ENCODE data around the gene RYR1.
"Not testable (repeated sequence)": the region's sequence is repeated elsewhere in the genome, so short reads cannot be mapped to it uniquely, and the experiment has no call there.

Gene RYR1

GRCh38 chr19:38564981-38565690 is 131.6 kb downstream of the RYR1 start:
- DNase-seq, result no peak

- DNase-seq, result no peak
Observed at GRCh38 chr19:38565691-38566105, 132.2 kb downstream of the RYR1 start.

- DNase-seq, result no peak
Observed at GRCh38 chr19:38569368-38569983, 136.0 kb downstream of the RYR1 start.

GRCh38 chr19:38571682-38572081 is 138.2 kb downstream of the RYR1 start:
- no peak for DNase-seq

- DNase-seq, result no peak
Observed at GRCh38 chr19:38577826-38578225, 144.3 kb downstream of the RYR1 start.

GRCh38 chr19:38579304-38579703 is 145.8 kb downstream of the RYR1 start:
- not testable (repeated sequence) for DNase-seq

- no peak for DNase-seq
Observed at GRCh38 chr19:38580080-38580479, 146.6 kb downstream of the RYR1 start.

GRCh38 chr19:38583219-38583984 is 149.9 kb downstream of the RYR1 start:
- DNase-seq, result no peak

- no peak for DNase-seq
Observed at GRCh38 chr19:38583985-38584305, 150.5 kb downstream of the RYR1 start.

- DNase-seq, result no peak
Observed at GRCh38 chr19:38587562-38587961, 154.1 kb downstream of the RYR1 start.

GRCh38 chr19:38588041-38588440 is 154.6 kb downstream of the RYR1 start:
- no peak for DNase-seq

GRCh38 chr19:38592940-38593339 is 159.4 kb downstream of the RYR1 start:
- no peak for DNase-seq

GRCh38 chr19:38596057-38596981 is 162.8 kb downstream of the RYR1 start:
- no peak for DNase-seq

- DNase-seq, result no peak
Observed at GRCh38 chr19:38597075-38597474, 163.6 kb downstream of the RYR1 start.

GRCh38 chr19:38599722-38600121 is 166.2 kb downstream of the RYR1 start:
- DNase-seq, result no peak

GRCh38 chr19:38602856-38603255 is 169.4 kb downstream of the RYR1 start:
- DNase-seq, result not testable (repeated sequence)

GRCh38 chr19:38606131-38606530 is 172.6 kb downstream of the RYR1 start:
- no peak for DNase-seq

- DNase-seq, result no peak
Observed at GRCh38 chr19:38614289-38614688, 180.8 kb downstream of the RYR1 start.

- DNase-seq, result no peak
Observed at GRCh38 chr19:38615007-38615581, 181.6 kb downstream of the RYR1 start.

- DNase-seq, result no peak
Observed at GRCh38 chr19:38616265-38616664, 182.8 kb downstream of the RYR1 start.

GRCh38 chr19:38617283-38617763 is 183.8 kb downstream of the RYR1 start:
- DNase-seq, result no peak

All from C1 segment of cervical spinal cord (tissue), 14 donors.